Stimulated activated CD4-positive, alpha-beta T cell treated with anti-CD3 and anti-CD28 coated beads, Interleukin-12 subunit alpha, Interleukin-12 subunit beta, amount 100 ng/mL, for 48 hours (primary cell): ENCODE results near the gene TRIM5.

Experiments
- DNase-seq, 3 donors: peaks; one replicate each; pipeline ENCODE4 v3.0.0-alpha.2; 2020; ENCODE audit warnings: low read depth in 2 of 3, low spot score in 1 of 3

The TRIM5 gene

GRCh38 chr11:5625281-5625680, 59.6 kb downstream of the TRIM5 start:
- no peak for DNase-seq

- DNase-seq, result peak; percentile 29 to 60 (median 30)
Observed at GRCh38 chr11:5624489-5625279, 60.2 kb downstream of the TRIM5 start, which contains the start of gene TRIM34. TRIM34 (plus strand) TSS chr11:5625001; CDS start chr11:5632332, 7,331 bp downstream.

- no peak for DNase-seq
Observed at GRCh38 chr11:5622802-5623201, 62.1 kb downstream of the TRIM5 start.

- DNase-seq, result no peak
Observed at GRCh38 chr11:5621580-5621979, 63.3 kb downstream of the TRIM5 start.

- DNase-seq, result no peak
Observed at GRCh38 chr11:5620651-5621521, 64.0 kb downstream of the TRIM5 start.

GRCh38 chr11:5618807-5619206, 66.1 kb downstream of the TRIM5 start:
- DNase-seq, result no peak
